Endothelial cell of umbilical vein (primary cell): ENCODE results near the gene HYDIN. TPM values are rescaled to one million over a fixed set of nuclear protein-coding genes. Genes with fewer than 3 reads are reported as not detected.

ENCODE experiments used
- BruUV-seq: library from RNA; stranded (reverse); fragments of 400-500 nt; replicated peaks from 2 replicates; lab custom pipeline; 2021; lab: Mats Ljungman, UMichigan
- CTCF ChIA-PET: fragments of 300-600, 350-600 bp; sonication (Branson Sonifier 250); formaldehyde crosslinking; loops from one replicate; lab custom pipeline; 2021; ENCODE audit warnings: antibody characterized with exemption, inconsistent platforms; lab: Charles Lee
- POLR2A ChIA-PET: fragments of 300-600, 350-600 bp; sonication (Branson Sonifier 250); formaldehyde crosslinking; loops from one replicate; lab custom pipeline; 2021; ENCODE audit warnings: antibody characterized with exemption, inconsistent platforms; lab: Charles Lee
- DNase-seq: peaks from one replicate; pipeline ENCODE4 v3.0.0-alpha.2; 2011; ENCODE audit warnings: low read depth, low spot score
- FAIRE-seq: peaks from 2 replicates; lab custom pipeline; 2011; peaks lifted over from hg19 to GRCh38; lab: Jason Lieb, UNC
- H2AFZ ChIP-seq: 2 replicates; pipeline ENCODE4 v1.6.0; 2012; ENCODE audit warnings: low read depth, low read length, control low read depth, inconsistent platforms
- H3K27ac ChIP-seq: 2 replicates; pipeline ENCODE4 v1.5.1; 2011; ENCODE audit warnings: low read depth, mild to moderate bottlenecking, control low read depth, low read length, moderate library complexity; ENCODE audit not compliant: insufficient read depth
- H3K27me3 ChIP-seq, 2 experiments: 2 replicates each; pipeline versions ENCODE4 v1.6.0 to v1.6.1; 2011; ENCODE audit warnings: low read length in 2 of 2, mixed read lengths in 1 of 2; ENCODE audit not compliant: control insufficient read depth in 2 of 2, insufficient read depth in 2 of 2
- H3K36me3 ChIP-seq, 2 experiments: 2 replicates in 1 of 2; 3 replicates in 1 of 2; pipeline ENCODE4 v1.5.1; 2011; ENCODE audit warnings: low read length in 2 of 2, mild to moderate bottlenecking in 1 of 2, moderate library complexity in 1 of 2; ENCODE audit not compliant: control insufficient read depth in 2 of 2, insufficient read depth in 2 of 2; ENCODE audit errors: extremely low read depth in 1 of 2
- H3K4me1 ChIP-seq: 3 replicates; pipeline ENCODE4 v1.5.1; 2011; ENCODE audit warnings: mild to moderate bottlenecking, low read length; ENCODE audit not compliant: control insufficient read depth, insufficient read depth; ENCODE audit errors: extremely low read depth
- H3K4me2 ChIP-seq: 2 replicates; pipeline ENCODE4 v1.6.1; 2011; ENCODE audit warnings: low read length, control low read depth, mixed read lengths; ENCODE audit not compliant: insufficient read depth
- H3K4me3 ChIP-seq, 3 experiments: fragments of 200-600 bp in 1 of 3; sonication (generic), shearing (Covaris generic) in 1 of 3; replicated peaks in 1 of 3; 2 replicates each; pipeline ENCODE4 v1.5.1; 2011 to 2016; ENCODE audit warnings: control low read depth in 3 of 3, low read length in 3 of 3, mild to moderate bottlenecking in 2 of 3, inconsistent platforms in 1 of 3, low read depth in 1 of 3, moderate library complexity in 1 of 3; ENCODE audit not compliant: insufficient read depth in 1 of 3
- H3K79me2 ChIP-seq: 2 replicates; pipeline ENCODE4 v1.6.0; 2012; ENCODE audit warnings: low read length, inconsistent platforms; ENCODE audit not compliant: control insufficient read depth, insufficient read depth
- H3K9ac ChIP-seq: replicated peaks from 2 replicates; pipeline ENCODE3; 2011; ENCODE audit warnings: low read length, control low read depth; ENCODE audit not compliant: insufficient read depth; ENCODE audit errors: extremely low read depth
- H3K9me1 ChIP-seq: replicated peaks from 3 replicates; pipeline ENCODE4 v1.6.0; 2011; ENCODE audit warnings: mild to moderate bottlenecking, low read length; ENCODE audit not compliant: control insufficient read depth, insufficient read depth; ENCODE audit errors: extremely low read depth
- H3K9me3 ChIP-seq: replicated peaks from 2 replicates; pipeline ENCODE4 v1.5.1; 2012; ENCODE audit warnings: low read length, inconsistent platforms; ENCODE audit not compliant: control insufficient read depth, insufficient read depth
- H4K20me1 ChIP-seq: replicated peaks from 2 replicates; pipeline ENCODE3; 2011; ENCODE audit warnings: mild to moderate bottlenecking, low read length; ENCODE audit not compliant: control insufficient read depth, insufficient read depth; ENCODE audit errors: extremely low read depth
- CTCF ChIP-seq, 2 donors: IDR thresholded peaks; 1 replicate in 1 of 2; 2 replicates in 1 of 2; pipeline ENCODE4 v1.5.1; 2011; ENCODE audit warnings: low read length in 2 of 2, mild to moderate bottlenecking in 2 of 2, moderate library complexity in 2 of 2, control low read depth in 1 of 2, inconsistent platforms in 1 of 2, low read depth in 1 of 2; ENCODE audit not compliant: insufficient read depth in 1 of 2; ENCODE audit errors: extremely low read depth in 1 of 2
- EZH2 ChIP-seq: IDR thresholded peaks from 2 replicates; pipeline ENCODE4 v1.6.1; 2012; ENCODE audit warnings: borderline replicate concordance, low read depth, mild to moderate bottlenecking, moderate library complexity, low read length, inconsistent platforms; ENCODE audit not compliant: severe bottlenecking
- FOS ChIP-seq: IDR thresholded peaks from 2 replicates; pipeline ENCODE4 v1.6.1; 2011; ENCODE audit warnings: mild to moderate bottlenecking, low read length, moderate library complexity, borderline replicate concordance; ENCODE audit not compliant: insufficient read depth
- GATA2 ChIP-seq: IDR thresholded peaks from 2 replicates; pipeline ENCODE4 v1.7.0; 2011; ENCODE audit warnings: low read depth, mild to moderate bottlenecking, moderate library complexity, mixed read lengths, low read length; ENCODE audit not compliant: insufficient read length, insufficient read depth
- JUN ChIP-seq: IDR thresholded peaks from 2 replicates; pipeline ENCODE4 v1.6.1; 2011; ENCODE audit warnings: borderline replicate concordance, low read depth; ENCODE audit not compliant: insufficient read length, insufficient read depth
- MAX ChIP-seq: IDR thresholded peaks from 2 replicates; pipeline ENCODE4 v1.6.1; 2011; ENCODE audit not compliant: insufficient read depth, insufficient read length
- MYC ChIP-seq: IDR thresholded peaks from one replicate; pipeline ENCODE4 v1.6.1; 2011; ENCODE audit warnings: mild to moderate bottlenecking, low read depth, low read length
- POLR2A ChIP-seq: IDR thresholded peaks from 2 replicates; pipeline ENCODE4 v1.6.1; 2012; ENCODE audit warnings: low read depth, mild to moderate bottlenecking, control low read depth, low read length
- POLR2AphosphoS5 ChIP-seq: IDR thresholded peaks from 2 replicates; pipeline ENCODE4 v1.6.1; 2012; ENCODE audit warnings: low read depth, mild to moderate bottlenecking, control low read depth, low read length, moderate library complexity; ENCODE audit not compliant: insufficient read depth
- dilution Hi-C: fragments of 300-500 bp; cut with MboI; formaldehyde crosslinking; loops from one replicate; pipeline ENCODE4 v1.15.0; 2019; ENCODE audit warnings: low sequenced_read_pairs; ENCODE audit not compliant: extremely low pct_ligation_motif_present
- intact Hi-C: fragments of 100-400 bp; cut with micrococcal nuclease; formaldehyde crosslinking; loops from one replicate; pipeline ENCODE4 v1.10.0; 2022
- polyA plus RNA-seq, 4 experiments: library from polyadenylated mRNA; depleted of rRNA in 3 of 4; stranded (reverse) in 3 of 4; unstranded in 1 of 4; fragments of >200 nt; gene quantifications; 2 replicates each; pipeline versions ENCODE4 v1.2.1 to v1.2.3, GENCODE V29; 2011 to 2012; ENCODE audit warnings: missing spikeins in 1 of 4
- total RNA-seq: library from RNA; stranded (reverse); gene quantifications from 2 replicates; pipeline ENCODE4 v1.2.3, GENCODE V29; 2021

HYDIN gene
- total and polyA plus RNA-seq, 2 donors (not counting 3 experiments of a cell fraction or from before 2014, with no cell fraction given): not detected

- TF ChIP-seq JUN (no peak), MAX (no peak), EZH2 (no peak), MYC (no peak), POLR2AphosphoS5 (no peak), POLR2A (no peak), GATA2 (no peak), FOS (no peak), CTCF (IDR thresholded peaks at IDR 0.05; ENCODE audit: extremely low read depth in 1 of 2, insufficient read depth in 1 of 2, low read depth in 1 of 2, low read length in 2 of 2) (no peak)
- BruUV-seq: no TSS peak
- H3K4me2 ChIP-seq: no peak overlapping the region
- no peaks in the 10 kb centered on the region for H3K9me1 ChIP-seq
- no peak overlapping the region for H3K9ac ChIP-seq
- intact Hi-C loops (no loop called here), dilution Hi-C loops (no loop called here)
- no peak overlapping the region for H3K4me3 ChIP-seq
- no peaks in the 10 kb centered on the region for H3K79me2 ChIP-seq
- no peak overlapping the region for H2AFZ ChIP-seq
- ChIA-PET CTCF (no interaction called here), POLR2A (no interaction called here)
- H3K27ac ChIP-seq: no peak overlapping the region
- DNase-seq (no peak), FAIRE-seq (no peak)
- H3K36me3 ChIP-seq: no peaks in the 10 kb centered on the region
- no peaks in the 10 kb centered on the region for H3K27me3 ChIP-seq
- no peaks in the 10 kb centered on the region for H3K4me1 ChIP-seq
- H4K20me1 ChIP-seq: no peaks in the 10 kb centered on the region
- no peaks in the 10 kb centered on the region for H3K9me3 ChIP-seq
Measured at GRCh38 chr16:71246309-71246708, 15.8 kb upstream of the HYDIN start.
